ENCODE results near the gene BMF. TPM values are rescaled to one million over a fixed set of nuclear protein-coding genes. Genes with fewer than 3 reads are reported as not detected.

BMF gene
- total and polyA plus RNA-seq, 2 donors (not counting 3 experiments of a cell fraction or from before 2014, with no cell fraction given), result 8.6 to 9.8 TPM

DNA sequence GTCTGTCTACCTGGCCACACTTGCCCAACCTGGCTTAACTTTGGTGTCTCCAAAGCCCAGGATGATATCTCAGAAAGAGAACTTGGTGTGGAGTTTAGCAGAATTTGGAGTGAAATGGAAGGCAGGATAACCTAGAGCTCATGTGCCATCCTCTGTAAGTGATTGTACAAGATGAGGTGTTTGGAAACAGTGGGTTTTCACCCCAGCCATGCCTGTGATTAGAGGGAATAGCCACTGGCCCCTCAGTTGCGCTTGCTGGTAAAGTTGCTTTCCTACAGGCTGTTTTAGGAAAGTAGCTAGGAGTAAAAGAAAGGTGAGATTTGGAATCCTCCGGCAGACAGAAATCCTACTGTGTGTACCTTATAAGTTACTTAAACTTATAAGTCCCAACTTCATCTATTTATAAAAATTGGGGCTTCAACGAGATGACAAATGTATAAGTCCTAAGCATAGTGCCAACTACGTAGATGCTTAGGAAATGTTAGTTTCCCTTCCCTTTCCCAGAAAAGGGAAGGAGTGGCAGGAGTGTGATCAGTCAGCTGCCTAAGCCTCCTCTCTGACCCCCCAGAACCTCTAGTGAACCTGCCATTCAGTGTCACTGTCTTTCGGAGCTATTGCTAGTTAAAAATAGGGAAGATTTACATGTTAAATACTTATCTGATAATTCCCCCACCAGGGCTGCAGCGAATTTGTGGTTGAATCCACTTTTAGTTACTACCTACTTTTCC is 13.4 kb upstream of the BMF start:
- Histone ChIP-seq H3K9ac (replicated peaks; ENCODE audit: extremely low read depth, insufficient read depth, low read length) (no peak overlapping the region), H3K79me2 (ENCODE audit: control insufficient read depth, insufficient read depth, low read length) (no peaks in the 10 kb centered on the region), H3K36me3 (ENCODE audit: control insufficient read depth in 2 of 2, extremely low read depth in 1 of 2, insufficient read depth in 2 of 2, low read length in 2 of 2) (no peaks in the 10 kb centered on the region), H3K27me3 (ENCODE audit: control insufficient read depth in 2 of 2, insufficient read depth in 2 of 2, low read length in 2 of 2) (peaks cover 9 to 15% of the 10 kb centered on the region in 2 experiments), H3K4me3 (replicated peaks in 1 of 3; ENCODE audit: insufficient read depth in 1 of 3, low read depth in 1 of 3, low read length in 3 of 3) (no peak overlapping the region), H3K9me3 (replicated peaks; ENCODE audit: control insufficient read depth, insufficient read depth, low read length) (no peaks in the 10 kb centered on the region), H3K9me1 (replicated peaks; ENCODE audit: control insufficient read depth, extremely low read depth, insufficient read depth, low read length) (no peaks in the 10 kb centered on the region), H2AFZ (ENCODE audit: low read depth, low read length) (no peak overlapping the region), H4K20me1 (replicated peaks; ENCODE audit: control insufficient read depth, extremely low read depth, insufficient read depth, low read length) (no peaks in the 10 kb centered on the region), H3K4me1 (ENCODE audit: control insufficient read depth, extremely low read depth, insufficient read depth, low read length) (no peaks in the 10 kb centered on the region), H3K27ac (ENCODE audit: insufficient read depth, low read depth, low read length) (no peak overlapping the region), H3K4me2 (ENCODE audit: insufficient read depth, low read length) (no peak overlapping the region)
- DNase-seq (ENCODE audit: low read depth, low spot score), result no peak
- intact Hi-C loops (cut with micrococcal nuclease) (no loop called here), dilution Hi-C loops (cut with MboI; ENCODE audit: extremely low pct_ligation_motif_present, low sequenced_read_pairs) (no loop called here)
- no peak for FAIRE-seq
- ChIA-PET CTCF (interaction anchor here (1.2 to 1.3 kb wide), 4 partner anchors 9 to 17 kb away, joined by 3 to 4 read pairs (median 3); partner anchors contain the start of gene BMF), POLR2A (no interaction called here)
- no TSS peak for BruUV-seq (replicated peaks)
- TF ChIP-seq JUN (IDR thresholded peaks at IDR 0.05; ENCODE audit: borderline replicate concordance, insufficient read depth, insufficient read length, low read depth), result no peak
- no peak for TF ChIP-seq POLR2A (IDR thresholded peaks at IDR 0.05; ENCODE audit: low read depth, low read length)
- TF ChIP-seq, protein P1, sequence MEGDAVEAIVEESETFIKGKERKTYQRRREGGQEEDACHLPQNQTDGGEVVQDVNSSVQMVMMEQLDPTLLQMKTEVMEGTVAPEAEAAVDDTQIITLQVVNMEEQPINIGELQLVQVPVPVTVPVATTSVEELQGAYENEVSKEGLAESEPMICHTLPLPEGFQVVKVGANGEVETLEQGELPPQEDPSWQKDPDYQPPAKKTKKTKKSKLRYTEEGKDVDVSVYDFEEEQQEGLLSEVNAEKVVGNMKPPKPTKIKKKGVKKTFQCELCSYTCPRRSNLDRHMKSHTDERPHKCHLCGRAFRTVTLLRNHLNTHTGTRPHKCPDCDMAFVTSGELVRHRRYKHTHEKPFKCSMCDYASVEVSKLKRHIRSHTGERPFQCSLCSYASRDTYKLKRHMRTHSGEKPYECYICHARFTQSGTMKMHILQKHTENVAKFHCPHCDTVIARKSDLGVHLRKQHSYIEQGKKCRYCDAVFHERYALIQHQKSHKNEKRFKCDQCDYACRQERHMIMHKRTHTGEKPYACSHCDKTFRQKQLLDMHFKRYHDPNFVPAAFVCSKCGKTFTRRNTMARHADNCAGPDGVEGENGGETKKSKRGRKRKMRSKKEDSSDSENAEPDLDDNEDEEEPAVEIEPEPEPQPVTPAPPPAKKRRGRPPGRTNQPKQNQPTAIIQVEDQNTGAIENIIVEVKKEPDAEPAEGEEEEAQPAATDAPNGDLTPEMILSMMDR (IDR thresholded peaks at IDR 0.05; ENCODE audit: extremely low read depth in 1 of 2, insufficient read depth in 1 of 2, low read depth in 1 of 2, low read length in 2 of 2), result no peak
- TF ChIP-seq, protein P2, sequence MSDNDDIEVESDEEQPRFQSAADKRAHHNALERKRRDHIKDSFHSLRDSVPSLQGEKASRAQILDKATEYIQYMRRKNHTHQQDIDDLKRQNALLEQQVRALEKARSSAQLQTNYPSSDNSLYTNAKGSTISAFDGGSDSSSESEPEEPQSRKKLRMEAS (IDR thresholded peaks at IDR 0.05; ENCODE audit: insufficient read depth, insufficient read length), result no peak
- no peak for TF ChIP-seq GATA2 (IDR thresholded peaks at IDR 0.05; ENCODE audit: insufficient read depth, insufficient read length, low read depth, low read length)
- TF ChIP-seq POLR2AphosphoS5 (IDR thresholded peaks at IDR 0.05; ENCODE audit: insufficient read depth, low read depth, low read length), result no peak

Data from endothelial cell of umbilical vein (primary cell).